GM21723 (cell line): ENCODE data around the gene CCSER1.

Experiments
- ATAC-seq: cut with Tn5 transposase; IDR thresholded peaks from one replicate; pipeline ENCODE4 v1.9.1; 2021; ENCODE audit warnings: mild to moderate bottlenecking, moderate library complexity; ENCODE audit not compliant: unreplicated experiment

The CCSER1 gene

DNA sequence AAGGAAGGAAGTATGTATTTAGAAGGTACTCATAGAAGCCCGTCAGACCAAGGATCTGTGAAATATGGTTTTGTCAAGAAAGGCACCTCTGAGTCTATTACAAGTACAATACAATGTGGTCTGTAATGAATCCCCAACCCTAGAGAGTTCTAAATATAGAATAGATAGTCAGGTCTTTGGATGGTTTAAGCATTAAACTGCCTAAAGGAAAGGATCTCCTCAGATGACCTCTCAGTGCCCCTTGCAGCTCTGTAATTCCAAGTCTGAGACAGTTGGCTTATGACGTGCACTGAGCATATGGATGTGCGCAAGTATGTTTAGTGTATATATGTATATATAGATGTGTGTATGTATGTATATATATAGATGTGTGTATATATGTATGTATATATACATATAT lies 62.0 kb downstream of the CCSER1 start:
- ATAC-seq: no peak

DNA sequence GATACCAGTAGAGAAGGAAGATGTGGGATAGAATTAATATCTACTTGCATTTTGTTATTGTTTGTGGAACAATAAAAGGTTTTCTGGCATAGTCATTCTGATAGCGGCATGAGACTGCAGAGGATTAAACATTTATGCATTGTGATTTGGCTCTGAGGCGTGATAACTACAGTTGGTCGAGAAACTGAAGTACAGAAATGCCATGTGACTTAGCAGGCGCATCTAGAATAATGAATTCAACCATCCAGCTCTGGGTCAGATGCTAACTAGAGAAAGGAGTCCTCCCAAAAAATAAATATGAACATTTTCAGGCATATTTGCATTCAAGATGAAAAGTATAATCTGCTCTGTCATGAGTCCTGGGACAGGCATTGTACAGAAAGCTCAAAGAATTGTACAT lies 62.8 kb downstream of the CCSER1 start:
- no peak for ATAC-seq

- no peak for ATAC-seq
Measured at GRCh38 chr4:90190525-90190924, 63.3 kb downstream of the CCSER1 start.

DNA sequence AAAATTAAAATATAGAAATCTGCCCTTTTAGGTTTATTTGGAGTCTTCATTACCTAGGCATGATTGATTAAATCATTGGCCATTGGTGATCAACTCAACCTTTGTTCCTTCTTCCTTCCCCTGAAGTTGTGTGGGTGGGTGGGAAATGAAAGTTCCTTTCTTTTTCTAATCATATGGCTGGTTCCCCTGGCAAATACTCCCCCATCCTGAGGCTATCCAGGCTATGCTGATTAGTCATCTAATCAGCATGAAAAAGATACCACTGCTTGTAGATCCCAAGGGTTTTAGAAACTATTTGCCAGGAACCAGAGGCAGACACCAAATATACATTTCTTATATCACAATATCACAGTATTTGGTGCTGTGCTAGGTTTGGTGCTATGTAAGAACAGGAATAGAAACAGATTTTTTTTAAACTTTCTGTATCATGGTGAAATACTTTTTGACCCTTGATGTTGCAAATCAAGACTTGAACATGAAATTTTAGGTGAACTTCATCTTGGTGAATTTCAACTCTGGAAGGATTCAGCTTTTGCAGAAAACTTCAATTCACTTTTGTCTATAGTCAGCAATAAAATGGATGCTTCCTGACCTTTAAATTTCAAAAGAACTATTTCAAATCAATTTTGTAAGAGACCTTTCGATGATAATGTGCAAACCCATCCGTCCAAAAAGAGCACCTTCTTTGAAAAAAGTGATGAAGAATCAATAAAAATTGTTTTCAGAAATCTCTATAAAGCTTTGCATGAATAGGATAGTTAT lies 71.1 kb downstream of the CCSER1 start:
- no peak for ATAC-seq

DNA sequence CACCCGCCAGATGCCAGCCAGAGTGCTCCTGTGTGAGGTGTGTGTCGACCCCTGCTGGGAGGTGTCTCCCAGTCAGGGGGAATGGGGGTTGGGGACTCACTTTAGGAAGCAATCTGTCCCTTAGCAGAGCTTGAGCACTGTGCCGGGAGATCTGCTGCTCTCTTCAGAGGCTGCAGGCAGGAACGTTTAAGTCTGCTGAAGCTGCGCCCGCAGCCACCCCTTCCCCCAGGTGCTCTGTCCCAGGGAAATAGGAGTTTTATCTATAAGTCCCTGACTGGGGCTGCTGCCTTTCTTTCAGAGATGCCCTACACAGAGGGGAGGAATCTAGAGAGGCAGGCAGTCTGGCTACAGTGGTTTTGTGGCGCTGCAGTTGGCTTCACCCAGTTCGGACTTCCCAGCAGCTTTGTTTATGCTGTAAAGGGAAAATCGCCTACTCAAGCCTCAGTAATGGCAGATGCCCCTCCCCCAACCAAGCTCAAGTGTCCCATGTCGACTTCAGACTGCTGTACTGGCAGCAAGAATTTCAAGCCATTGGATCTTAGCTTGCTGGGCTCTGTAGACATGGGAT lies 80.8 kb downstream of the CCSER1 start:
- no peak for ATAC-seq

DNA sequence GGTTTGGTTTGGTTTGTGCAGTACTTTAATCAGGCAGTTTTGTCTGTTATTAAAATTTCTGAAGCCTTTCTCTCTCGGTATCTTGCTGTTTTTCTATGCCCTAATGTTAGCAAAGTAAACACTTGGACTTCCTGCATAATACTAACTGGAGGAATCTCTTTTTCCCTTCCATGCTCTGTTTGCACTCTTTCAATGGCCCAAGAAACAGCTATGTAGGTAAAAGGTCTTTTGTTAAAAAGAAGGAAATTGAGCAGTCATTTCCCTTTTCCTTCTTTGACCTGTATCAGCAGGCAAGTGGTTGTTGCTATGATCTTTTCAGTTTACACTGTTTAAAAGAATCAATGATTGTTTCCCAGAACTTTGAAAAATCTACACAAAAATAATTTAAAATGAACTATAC lies 82.7 kb downstream of the CCSER1 start:
- ATAC-seq: no peak

DNA sequence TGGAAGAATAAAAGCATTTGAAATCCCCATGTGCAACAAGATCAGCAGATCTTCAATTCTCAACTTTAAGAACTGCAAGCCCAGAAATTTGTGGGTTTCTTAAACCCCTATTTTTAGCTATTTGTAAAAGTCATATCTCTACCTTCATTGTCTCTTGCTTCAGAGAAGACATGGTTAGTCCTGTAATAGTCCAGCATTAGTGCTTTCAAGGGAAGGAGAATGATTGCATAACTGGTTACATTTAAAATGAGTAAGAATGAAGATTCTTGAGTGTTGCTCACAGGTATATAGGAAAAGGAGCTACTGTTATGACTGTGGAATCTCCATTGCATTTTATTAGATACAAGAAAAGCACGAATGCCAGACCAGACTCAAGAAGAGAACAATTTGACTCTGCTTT lies 84.0 kb downstream of the CCSER1 start:
- ATAC-seq: peak; percentile 56

DNA sequence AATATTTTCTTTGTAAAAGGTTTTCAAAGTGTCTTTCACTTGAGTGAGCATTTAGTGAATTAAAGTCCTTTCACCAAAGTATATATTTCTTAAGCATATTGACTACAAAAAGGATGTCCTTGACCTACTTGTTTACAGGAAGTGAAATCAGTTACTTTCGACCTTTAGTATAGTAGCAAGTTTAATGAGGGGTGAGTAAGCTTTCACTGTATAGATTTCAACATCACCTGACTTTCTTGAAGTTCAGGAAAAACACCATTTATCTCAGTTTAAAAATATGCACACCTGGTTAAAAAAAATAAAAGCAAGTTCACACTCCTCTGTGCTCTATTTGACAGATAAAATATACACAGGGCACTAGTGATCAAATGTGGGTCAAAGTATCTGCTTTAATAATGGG lies 88.1 kb downstream of the CCSER1 start:
- ATAC-seq: peak; percentile 79

- peak; percentile 52 for ATAC-seq
Measured at GRCh38 chr4:90219822-90220221, 92.6 kb downstream of the CCSER1 start.

DNA sequence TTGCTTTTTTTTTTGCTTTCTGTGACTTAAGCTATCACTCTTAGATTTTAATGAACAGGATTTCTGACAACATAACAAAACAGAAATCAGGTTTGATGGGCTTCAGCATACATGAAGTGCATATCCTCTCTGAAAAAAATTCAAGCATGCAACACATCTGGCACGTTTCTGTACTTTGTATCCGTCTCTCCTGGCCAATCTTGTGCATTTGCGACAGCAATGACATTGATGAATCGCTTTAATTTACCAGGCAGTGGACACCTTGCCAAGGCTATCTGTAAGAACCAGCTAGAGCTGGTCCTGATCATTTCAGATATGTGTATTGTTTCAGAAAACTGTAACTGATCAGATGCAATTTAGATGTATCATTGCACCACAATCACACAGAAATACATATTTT lies 93.3 kb downstream of the CCSER1 start:
- ATAC-seq: no peak

- no peak for ATAC-seq
Measured at GRCh38 chr4:90226734-90227133, 99.5 kb downstream of the CCSER1 start.

- no peak for ATAC-seq
Measured at GRCh38 chr4:90227177-90227576, 100.0 kb downstream of the CCSER1 start.

DNA sequence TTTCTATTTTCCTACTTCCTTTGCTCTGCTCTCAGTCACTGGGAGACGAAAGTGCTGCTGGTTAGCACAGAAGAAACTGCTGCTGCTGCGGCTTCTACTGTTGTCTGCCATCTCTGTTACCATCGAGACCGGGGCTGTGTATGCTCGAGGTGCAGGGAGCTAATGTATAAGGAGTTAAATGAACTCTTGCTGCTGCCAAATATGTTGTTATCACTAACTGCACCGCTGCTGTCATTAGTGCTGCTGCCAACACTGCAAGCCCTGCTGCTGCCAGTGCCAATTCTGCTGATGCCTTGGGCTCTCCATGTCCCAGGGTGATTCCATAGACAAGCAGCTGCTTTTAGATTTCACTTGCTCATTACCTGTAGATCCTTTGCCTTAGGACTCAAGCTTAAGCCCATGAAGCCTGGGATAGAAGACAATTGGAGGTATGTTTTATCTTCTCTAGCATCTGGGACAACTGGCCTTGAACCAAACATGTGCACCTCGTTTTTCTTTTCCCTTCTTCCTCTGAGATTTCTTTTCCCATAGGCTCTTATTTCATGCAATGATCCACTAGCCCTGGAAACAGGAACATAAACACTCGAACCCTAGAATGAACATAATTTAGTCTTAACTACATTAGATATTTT lies 107.8 kb downstream of the CCSER1 start:
- ATAC-seq: no peak

GRCh38 chr4:90237751-90238530 lies 110.7 kb downstream of the CCSER1 start:
- ATAC-seq: no peak

DNA sequence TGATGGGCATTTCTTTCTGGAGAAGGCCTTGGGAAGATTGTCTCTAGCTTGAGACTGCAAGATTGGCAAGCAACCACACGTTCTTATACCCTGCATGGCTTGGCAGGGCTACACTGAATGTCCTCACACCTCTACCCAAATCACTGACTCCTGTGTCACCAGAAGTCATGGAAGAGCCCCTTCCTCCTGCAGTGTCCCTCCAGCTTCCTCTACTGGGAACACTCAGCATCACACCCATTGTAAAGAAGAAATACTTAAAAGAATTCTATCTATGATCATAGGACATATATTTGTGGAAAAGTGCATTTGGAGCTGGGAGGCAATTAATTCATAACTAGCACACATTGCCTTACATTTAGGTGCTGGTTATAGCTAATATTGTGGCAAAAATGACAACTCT lies 113.1 kb downstream of the CCSER1 start:
- no peak for ATAC-seq

DNA sequence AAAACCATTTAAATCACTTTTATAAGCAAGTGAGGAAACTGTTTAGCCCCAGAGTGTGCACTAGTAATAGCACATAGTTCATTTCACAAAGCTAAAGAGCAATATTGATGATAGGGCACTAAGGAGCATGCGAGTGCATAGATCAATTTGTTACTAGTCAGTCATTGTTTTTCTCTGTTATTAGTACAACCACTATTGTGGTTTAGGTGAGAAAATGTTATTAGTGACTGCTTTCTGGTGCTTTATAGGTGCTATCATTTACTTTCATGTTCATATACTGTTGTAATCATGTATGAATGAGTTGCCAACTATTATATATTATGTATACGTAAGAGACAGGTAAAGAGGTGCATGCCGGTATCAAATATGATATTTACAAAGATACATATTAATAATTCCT lies 113.8 kb downstream of the CCSER1 start:
- no peak for ATAC-seq

DNA sequence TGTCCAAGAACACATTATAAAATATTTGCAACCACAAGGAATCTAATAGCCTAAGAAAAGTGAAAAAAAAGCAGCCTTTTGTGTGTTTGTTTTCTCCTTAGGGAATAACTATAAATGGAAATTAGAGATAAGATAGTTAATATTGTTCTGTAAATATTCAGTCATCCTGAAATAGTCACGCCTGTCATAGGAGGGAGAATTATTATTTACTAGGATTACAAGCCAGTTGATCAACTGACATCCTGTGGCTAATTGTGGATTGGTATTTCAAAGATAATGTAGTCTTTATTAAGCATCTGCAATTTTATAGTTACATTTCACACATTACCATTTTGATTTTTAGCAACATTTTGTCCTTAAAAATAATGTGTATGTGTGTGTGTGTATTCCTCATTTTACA lies 118.6 kb downstream of the CCSER1 start:
- ATAC-seq: no peak

DNA sequence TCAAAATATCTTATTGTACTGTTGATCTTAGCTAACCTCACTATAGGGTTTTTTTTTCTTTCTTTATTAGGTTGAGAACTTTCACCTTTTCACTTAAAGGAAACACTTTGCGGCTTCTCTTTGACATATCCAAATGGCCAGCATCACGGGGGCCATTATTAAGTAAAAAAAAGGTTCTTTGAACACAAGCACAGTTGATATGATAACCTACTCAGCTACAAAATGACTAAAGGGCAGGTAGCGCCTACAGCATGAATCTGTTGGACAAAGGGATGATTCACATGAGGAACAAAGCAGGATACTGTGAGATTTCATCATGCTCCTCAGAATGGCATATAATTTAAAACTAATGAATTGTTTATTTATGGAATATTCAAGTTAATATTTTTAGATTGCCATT lies 119.6 kb downstream of the CCSER1 start:
- ATAC-seq: no peak

DNA sequence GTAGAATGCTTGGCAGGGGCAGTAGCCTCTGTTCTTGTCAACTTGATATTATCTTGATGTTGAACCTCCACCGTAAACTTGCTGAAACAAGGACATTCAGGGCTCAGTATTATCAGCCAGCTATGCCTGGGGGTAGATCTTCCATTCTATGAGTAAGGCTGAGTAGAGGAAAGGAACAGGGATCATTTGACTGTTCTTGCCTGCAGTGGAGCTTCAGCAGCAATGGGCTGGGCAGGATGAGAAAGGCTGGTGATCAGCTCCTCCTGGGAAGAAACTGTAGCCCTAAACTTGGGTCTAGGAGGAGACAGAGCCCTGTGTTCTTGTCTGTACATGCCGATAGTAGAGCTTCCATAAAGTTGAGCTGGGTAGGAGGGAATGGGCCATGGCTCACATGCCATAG lies 127.2 kb downstream of the CCSER1 start:
- ATAC-seq: no peak

GRCh38 chr4:90274175-90274574 lies 147.0 kb downstream of the CCSER1 start:
- no peak for ATAC-seq

- no peak for ATAC-seq
Measured at GRCh38 chr4:90280954-90281353, 153.8 kb downstream of the CCSER1 start.
